Vagina (tissue), 2 donors: Measurements from ENCODE around the gene EPYC. TPM values are rescaled to one million over a fixed set of nuclear protein-coding genes. Genes with fewer than 3 reads are reported as not detected.

Experiments
- DNase-seq, 2 donors: peaks; one replicate each; pipeline ENCODE4 v3.0.0-alpha.2; 2017; ENCODE audit errors: extremely low spot score in 2 of 2
- H3K27ac ChIP-seq: fragments of 200-600 bp; sonication (generic); one replicate; pipeline ENCODE4 v1.5.1; 2019
- H3K27me3 ChIP-seq: fragments of 200-600 bp; sonication (generic); one replicate; pipeline ENCODE4 v1.5.1; 2019
- H3K36me3 ChIP-seq, 2 donors: fragments of 200-600 bp; sonication (generic); one replicate each; pipeline ENCODE4 v1.5.1; 2017 to 2019
- H3K4me1 ChIP-seq: fragments of 200-600 bp; sonication (generic); one replicate; pipeline ENCODE4 v1.5.1; 2019
- H3K4me3 ChIP-seq, 2 donors: fragments of 200-600 bp; sonication (generic); 1 replicate in 1 of 2; 2 replicates in 1 of 2; pipeline ENCODE4 v1.5.1; 2016 to 2019
- H3K9me3 ChIP-seq: fragments of 200-600 bp; sonication (generic); one replicate; pipeline ENCODE4 v1.5.1; 2019
- CTCF ChIP-seq, 3 experiments: fragments of 450-650 bp in 2 of 3; fragments of 200-600 bp in 1 of 3; sonication (generic) in 1 of 3; IDR thresholded peaks; one replicate each; pipeline ENCODE4 v1.5.1; 2017 to 2019; ENCODE audit warnings: antibody characterized with exemption in 3 of 3, mild to moderate bottlenecking in 2 of 3, moderate library complexity in 2 of 3
- POLR2A ChIP-seq, 2 donors: fragments of 450-650 bp; IDR thresholded peaks; one replicate each; pipeline ENCODE4 v1.6.1; 2017; ENCODE audit warnings: antibody characterized with exemption in 2 of 2, mild to moderate bottlenecking in 2 of 2, moderate library complexity in 2 of 2
- POLR2AphosphoS5 ChIP-seq, 2 donors: sonication (generic); formaldehyde crosslinking; IDR thresholded peaks; one replicate each; pipeline ENCODE4 v1.9.0; 2017; ENCODE audit warnings: antibody characterized with exemption in 2 of 2, mild to moderate bottlenecking in 2 of 2, low read depth in 1 of 2; ENCODE audit not compliant: insufficient read depth in 1 of 2
- intact Hi-C: fragments of 100-400 bp; cut with DNase I; formaldehyde crosslinking; loops from one replicate; pipeline ENCODE4 v1.15.1; 2023
- total RNA-seq: library from RNA; depleted of rRNA; stranded (reverse); fragments of >200 nt; gene quantifications from one replicate; pipeline ENCODE4 v1.2.3, GENCODE V29; 2016

The EPYC gene
- total RNA-seq, 1 donor from 2014 or later, result not detected

GRCh38 chr12:90970911-90971310, 33.9 kb downstream of the EPYC start:
- intact Hi-C loops, result loop anchor here (10.0 kb wide), 2 partner anchors 354 to 384 kb away; no protein-coding TSS in a partner anchor
- no peaks in the 10 kb centered on the region for H3K36me3 ChIP-seq
- no peak for DNase-seq
- H3K4me3 ChIP-seq, result no peak overlapping the region
- no peak overlapping the region for H3K27ac ChIP-seq
- no peaks in the 10 kb centered on the region for H3K9me3 ChIP-seq
- TF ChIP-seq CTCF (IDR thresholded peaks at IDR 0.05), result no peak
- no peak for TF ChIP-seq POLR2AphosphoS5 (IDR thresholded peaks at IDR 0.05; ENCODE audit: insufficient read depth in 1 of 2, low read depth in 1 of 2)
- no peak for TF ChIP-seq POLR2A (IDR thresholded peaks at IDR 0.05)
- H3K27me3 ChIP-seq, result no peaks in the 10 kb centered on the region
- no peaks in the 10 kb centered on the region for H3K4me1 ChIP-seq

GRCh38 chr12:90970471-90970870, 34.3 kb downstream of the EPYC start:
- intact Hi-C loops, result loop anchor here (10.0 kb wide), 2 partner anchors 354 to 384 kb away; no protein-coding TSS in a partner anchor
- Histone ChIP-seq H3K27ac (no peak overlapping the region), H3K4me3 (no peak overlapping the region), H3K27me3 (no peaks in the 10 kb centered on the region), H3K9me3 (no peaks in the 10 kb centered on the region), H3K4me1 (no peaks in the 10 kb centered on the region), H3K36me3 (no peaks in the 10 kb centered on the region)
- TF ChIP-seq POLR2AphosphoS5 (IDR thresholded peaks at IDR 0.05; ENCODE audit: insufficient read depth in 1 of 2, low read depth in 1 of 2) (no peak), CTCF (IDR thresholded peaks at IDR 0.05) (no peak), POLR2A (IDR thresholded peaks at IDR 0.05) (no peak)
- no peak for DNase-seq

GRCh38 chr12:90969851-90970250, 34.9 kb downstream of the EPYC start:
- no peak overlapping the region for H3K27ac ChIP-seq
- no peaks in the 10 kb centered on the region for H3K27me3 ChIP-seq
- intact Hi-C loops, result loop anchor here (10.0 kb wide), 2 partner anchors 355 to 385 kb away; no protein-coding TSS in a partner anchor
- no peaks in the 10 kb centered on the region for H3K36me3 ChIP-seq
- no peak overlapping the region for H3K4me3 ChIP-seq
- no peaks in the 10 kb centered on the region for H3K9me3 ChIP-seq
- no peak for TF ChIP-seq CTCF (IDR thresholded peaks at IDR 0.05)
- TF ChIP-seq POLR2AphosphoS5 (IDR thresholded peaks at IDR 0.05; ENCODE audit: insufficient read depth in 1 of 2, low read depth in 1 of 2), result no peak
- no peak for TF ChIP-seq POLR2A (IDR thresholded peaks at IDR 0.05)
- H3K4me1 ChIP-seq, result no peaks in the 10 kb centered on the region
- no peak for DNase-seq

GRCh38 chr12:90969346-90969745, 35.4 kb downstream of the EPYC start:
- no peaks in the 10 kb centered on the region for H3K36me3 ChIP-seq
- DNase-seq, result no peak
- H3K9me3 ChIP-seq, result no peaks in the 10 kb centered on the region
- H3K4me1 ChIP-seq, result no peaks in the 10 kb centered on the region
- H3K4me3 ChIP-seq, result no peak overlapping the region
- no peaks in the 10 kb centered on the region for H3K27me3 ChIP-seq
- intact Hi-C loops, result no loop called here
- TF ChIP-seq POLR2AphosphoS5 (IDR thresholded peaks at IDR 0.05; ENCODE audit: insufficient read depth in 1 of 2, low read depth in 1 of 2) (no peak), CTCF (IDR thresholded peaks at IDR 0.05) (no peak), POLR2A (IDR thresholded peaks at IDR 0.05) (no peak)
- no peak overlapping the region for H3K27ac ChIP-seq

GRCh38 chr12:90965204-90965603, 39.6 kb downstream of the EPYC start:
- no peaks in the 10 kb centered on the region for H3K27me3 ChIP-seq
- no peak for TF ChIP-seq POLR2A (IDR thresholded peaks at IDR 0.05)
- TF ChIP-seq CTCF (IDR thresholded peaks at IDR 0.05), result no peak
- TF ChIP-seq POLR2AphosphoS5 (IDR thresholded peaks at IDR 0.05; ENCODE audit: insufficient read depth in 1 of 2, low read depth in 1 of 2), result no peak
- H3K36me3 ChIP-seq, result no peaks in the 10 kb centered on the region
- H3K9me3 ChIP-seq, result no peaks in the 10 kb centered on the region
- DNase-seq, result no peak
- H3K4me1 ChIP-seq, result no peaks in the 10 kb centered on the region
- no peak overlapping the region for H3K27ac ChIP-seq
- intact Hi-C loops, result no loop called here
- no peak overlapping the region for H3K4me3 ChIP-seq
